A549 (cell line): ENCODE measurements around the gene RFX1. TPM values are rescaled to one million over a fixed set of nuclear protein-coding genes. Genes with fewer than 3 reads are reported as not detected.

ENCODE experiments used
- ATAC-seq, 2 experiments: fragments of 200-7000 bp in 1 of 2; fragments of >200 bp in 1 of 2; cut with Nextera tagmentation in 1 of 2; cut with Tn5 transposase in 1 of 2; 3 replicates each; pipeline versions ENCODE4 v1.8.0 to v1.9.1; 2018 to 2020; ENCODE audit warnings: mild to moderate bottlenecking in 1 of 2, moderate library complexity in 1 of 2
- CTCF ChIA-PET: fragments of 300-600 bp; sonication (Branson Sonifier 250); formaldehyde crosslinking; extraction: SDS; loops from one replicate; lab custom pipeline; 2021; ENCODE audit warnings: antibody characterized with exemption, inconsistent platforms; lab: Yijun Ruan, JAX
- POLR2A ChIA-PET: fragments of 350-600 bp; formaldehyde crosslinking; extraction: SDS; loops from one replicate; lab custom pipeline; 2021; ENCODE audit warnings: antibody characterized with exemption, inconsistent platforms; lab: Yijun Ruan, JAX
- DNase-seq, 2 experiments: peaks; one replicate each; pipeline versions ENCODE4 v3.0.0 to v3.0.0-alpha.2; 2011 to 2016; ENCODE audit warnings: low read depth in 1 of 2, low spot score in 1 of 2
- FAIRE-seq: peaks from 2 replicates; lab custom pipeline; 2011; peaks lifted over from hg19 to GRCh38; lab: Jason Lieb, UNC
- H3K27ac ChIP-seq, 2 experiments: fragments of >200 bp; sonication (Bioruptor Twin); formaldehyde crosslinking; 3 replicates each; pipeline ENCODE4 v1.5.1; 2016 to 2017
- H3K4me1 ChIP-seq: fragments of >200 bp; sonication (Bioruptor Twin); formaldehyde crosslinking; 3 replicates; pipeline ENCODE4 v1.6.1; 2016
- H3K4me2 ChIP-seq: fragments of >200 bp; sonication (Bioruptor Twin); formaldehyde crosslinking; 3 replicates; pipeline ENCODE4 v1.6.1; 2016
- H3K4me3 ChIP-seq: fragments of >200 bp; sonication (Bioruptor Twin); formaldehyde crosslinking; 3 replicates; pipeline ENCODE4 v1.5.1; 2016
- H3K9me3 ChIP-seq: fragments of >200 bp; sonication (Bioruptor Twin); formaldehyde crosslinking; 3 replicates; pipeline ENCODE4 v1.6.1; 2016
- BHLHE40 ChIP-seq: IDR thresholded peaks from 2 replicates; pipeline ENCODE4 v1.6.1; 2012; ENCODE audit warnings: low read depth, low read length, inconsistent platforms
- CEBPB ChIP-seq, 2 experiments: fragments of >200 bp in 1 of 2; sonication (Bioruptor Twin) in 1 of 2; formaldehyde crosslinking in 1 of 2; IDR thresholded peaks; 2 replicates each; pipeline ENCODE4 v1.6.1; 2012 to 2016
- CHD2 ChIP-seq: fragments of 150-350 bp; IDR thresholded peaks from 2 replicates; pipeline ENCODE4 v1.6.1; 2014; ENCODE audit warnings: low read length; ENCODE audit not compliant: partially characterized antibody
- CHD4 ChIP-seq: fragments of 200-600 bp; sonication (generic); IDR thresholded peaks from 2 replicates; pipeline ENCODE4 v1.6.1; 2016; ENCODE audit warnings: antibody characterized with exemption, mild to moderate bottlenecking, borderline replicate concordance
- EP300 ChIP-seq, 2 experiments: fragments of >200 bp; sonication (Bioruptor Twin); formaldehyde crosslinking; IDR thresholded peaks; 2 replicates in 1 of 2; 3 replicates in 1 of 2; pipeline ENCODE4 v1.6.1; 2016 to 2017
- ESRRA ChIP-seq: fragments of 150-350 bp; IDR thresholded peaks from 2 replicates; pipeline ENCODE4 v1.6.1; 2014; ENCODE audit warnings: mild to moderate bottlenecking, low read length, borderline replicate concordance
- FOSL2 ChIP-seq, 2 experiments: fragments of 450-650 bp in 1 of 2; fragments of >200 bp in 1 of 2; sonication (Bioruptor Twin) in 1 of 2; formaldehyde crosslinking; IDR thresholded peaks; 2 replicates each; pipeline versions ENCODE4 v1.5.0 to v1.6.1; 2016 to 2020; ENCODE audit warnings: mild to moderate bottlenecking in 1 of 2, moderate library complexity in 1 of 2
- GATA3 ChIP-seq: IDR thresholded peaks from 2 replicates; pipeline ENCODE4 v1.6.1; 2012; ENCODE audit warnings: borderline replicate concordance
- HDAC2 ChIP-seq: fragments of 200-600 bp; sonication (generic); IDR thresholded peaks from 2 replicates; pipeline ENCODE4 v1.6.1; 2016
- MAFK ChIP-seq: fragments of 450-650 bp; IDR thresholded peaks from 2 replicates; pipeline ENCODE4 v1.6.1; 2014; ENCODE audit not compliant: partially characterized antibody
- POLR2AphosphoS2 ChIP-seq: conservative IDR thresholded peaks from 2 replicates; pipeline ENCODE4 v1.6.1; 2012; ENCODE audit warnings: low read length, improper control_type of control experiment, inconsistent platforms
- RARB ChIP-seq: fragments of 250-450 bp; sonication (Bioruptor Pico); IDR thresholded peaks from 2 replicates; pipeline ENCODE4 v1.8.0; 2021; ENCODE audit warnings: mild to moderate bottlenecking, moderate library complexity
- RFX5 ChIP-seq: fragments of 450-650 bp; IDR thresholded peaks from 2 replicates; pipeline ENCODE4 v1.7.1; 2014; ENCODE audit warnings: antibody characterized with exemption, mild to moderate bottlenecking, moderate library complexity
- SMC3 ChIP-seq: fragments of >200 bp; sonication (Bioruptor Twin); formaldehyde crosslinking; IDR thresholded peaks from 3 replicates; pipeline ENCODE4 v1.6.1; 2018; ENCODE audit warnings: inconsistent platforms
- ZC3H11A ChIP-seq: fragments of 450-650 bp; IDR thresholded peaks from 2 replicates; pipeline ENCODE4 v1.6.1; 2014; ENCODE audit warnings: antibody characterized with exemption, mild to moderate bottlenecking
- WGBS: methylation state at CpG from one replicate; pipeline ENCODE4 v1.1.6; 2017; ENCODE audit errors: missing lambda C conversion rate; 5-methylcytosine and 5-hydroxymethylcytosine counted together
- polyA plus RNA-seq, 4 experiments: library from polyadenylated mRNA; depleted of rRNA in 3 of 4; stranded (reverse); fragments of >200 nt; fragmentation: RNase III in 1 of 4; extraction: RNeasy Plus Mini Kit Qiagen cat#74134 plus additional on column Dnase treatment in 1 of 4; gene quantifications; 2 replicates in 3 of 4; 3 replicates in 1 of 4; pipeline ENCODE4 v1.2.3, GENCODE V29; 2011 to 2017
- TF ChIP-seq, protein P1 (sequence below): fragments of >200 bp; sonication (Bioruptor Twin); formaldehyde crosslinking; IDR thresholded peaks from 3 replicates; pipeline ENCODE4 v1.5.1; 2016
- TF ChIP-seq, protein P2 (sequence below): fragments of 250-450 bp; sonication (Bioruptor Pico); IDR thresholded peaks from 2 replicates; pipeline ENCODE4 v1.5.0; 2021; ENCODE audit warnings: mild to moderate bottlenecking, moderate library complexity, borderline replicate concordance
- TF ChIP-seq, protein P3 (sequence below): fragments of >200 bp; sonication (Bioruptor Twin); formaldehyde crosslinking; IDR thresholded peaks from 3 replicates; pipeline ENCODE4 v1.6.1; 2016
- TF ChIP-seq, protein P4 (sequence below): fragments of 200-600 bp; sonication (generic); IDR thresholded peaks from 2 replicates; pipeline ENCODE4 v1.6.1; 2016; ENCODE audit warnings: antibody characterized with exemption, mild to moderate bottlenecking, moderate library complexity

The RFX1 gene
- polyA plus RNA-seq, 2 of the 4 experiments (the other 2 are of a cell fraction): 0.57 to 5.4 TPM

DNA sequence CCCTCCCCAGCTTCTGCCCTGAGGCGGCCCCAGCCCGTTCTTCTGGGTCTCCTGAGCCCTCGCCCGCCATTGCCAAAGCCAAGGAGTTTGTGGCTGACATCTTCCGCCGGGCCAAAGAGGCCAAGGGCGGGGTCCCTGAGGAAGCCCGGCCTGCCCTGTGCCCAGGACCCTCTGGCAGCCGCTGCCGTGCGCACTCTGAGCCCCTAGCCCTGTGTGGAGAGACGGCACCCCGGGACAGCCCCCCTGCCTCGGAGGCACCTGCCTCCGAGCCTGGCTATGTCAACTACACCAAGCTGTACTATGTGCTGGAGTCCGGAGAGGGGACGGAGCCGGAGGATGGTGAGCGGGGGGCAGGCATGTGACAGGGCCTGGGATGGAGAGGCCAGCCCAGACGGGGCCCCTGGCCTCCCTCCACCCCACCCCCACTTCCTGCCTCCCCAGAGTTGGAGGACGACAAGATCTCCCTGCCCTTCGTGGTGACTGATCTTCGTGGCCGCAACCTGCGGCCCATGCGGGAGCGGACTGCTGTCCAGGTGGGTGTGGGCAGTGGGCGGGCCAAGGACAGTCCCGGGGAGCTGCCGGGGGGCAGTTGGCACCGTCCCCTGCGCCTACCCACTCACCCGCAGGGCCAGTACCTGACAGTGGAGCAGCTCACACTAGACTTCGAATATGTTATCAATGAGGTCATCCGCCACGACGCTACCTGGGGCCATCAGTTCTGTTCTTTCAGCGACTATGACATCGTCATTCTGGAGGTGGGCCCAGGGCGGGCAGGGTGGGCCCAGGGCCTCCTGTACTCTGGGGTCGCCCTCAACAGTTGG lies 46.8 kb downstream of the RFX1 start:
- Histone ChIP-seq H3K4me3 (no peak overlapping the region), H3K9me3 (no peaks in the 10 kb centered on the region), H3K27ac (no peak overlapping the region), H3K4me2 (no peak overlapping the region), H3K4me1 (no peaks in the 10 kb centered on the region)
- ChIA-PET POLR2A (no interaction called here), CTCF (interaction anchor here (0.8 to 1.6 kb wide), 4 partner anchors 13 to 100 kb away, joined by 3 to 5 read pairs (median 4); no protein-coding TSS in a partner anchor)
- TF ChIP-seq, protein P1, sequence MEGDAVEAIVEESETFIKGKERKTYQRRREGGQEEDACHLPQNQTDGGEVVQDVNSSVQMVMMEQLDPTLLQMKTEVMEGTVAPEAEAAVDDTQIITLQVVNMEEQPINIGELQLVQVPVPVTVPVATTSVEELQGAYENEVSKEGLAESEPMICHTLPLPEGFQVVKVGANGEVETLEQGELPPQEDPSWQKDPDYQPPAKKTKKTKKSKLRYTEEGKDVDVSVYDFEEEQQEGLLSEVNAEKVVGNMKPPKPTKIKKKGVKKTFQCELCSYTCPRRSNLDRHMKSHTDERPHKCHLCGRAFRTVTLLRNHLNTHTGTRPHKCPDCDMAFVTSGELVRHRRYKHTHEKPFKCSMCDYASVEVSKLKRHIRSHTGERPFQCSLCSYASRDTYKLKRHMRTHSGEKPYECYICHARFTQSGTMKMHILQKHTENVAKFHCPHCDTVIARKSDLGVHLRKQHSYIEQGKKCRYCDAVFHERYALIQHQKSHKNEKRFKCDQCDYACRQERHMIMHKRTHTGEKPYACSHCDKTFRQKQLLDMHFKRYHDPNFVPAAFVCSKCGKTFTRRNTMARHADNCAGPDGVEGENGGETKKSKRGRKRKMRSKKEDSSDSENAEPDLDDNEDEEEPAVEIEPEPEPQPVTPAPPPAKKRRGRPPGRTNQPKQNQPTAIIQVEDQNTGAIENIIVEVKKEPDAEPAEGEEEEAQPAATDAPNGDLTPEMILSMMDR: no peak
- TF ChIP-seq SMC3 (no peak), RARB (CRISPR knock-in tag) (no peak), CHD4 (no peak), HDAC2 (no peak), GATA3 (no peak), FOSL2 (IDR thresholded peaks at IDR 0.05) (no peak), FOSL2 (CRISPR knock-in tag; IDR thresholded peaks at IDR 0.05) (no peak), ESRRA (no peak), POLR2AphosphoS2 (no peak), CEBPB (IDR thresholded peaks at IDR 0.05) (no peak), EP300 (IDR thresholded peaks at IDR 0.05) (no peak), BHLHE40 (no peak), ZC3H11A (no peak)
- TF ChIP-seq, protein P2, sequence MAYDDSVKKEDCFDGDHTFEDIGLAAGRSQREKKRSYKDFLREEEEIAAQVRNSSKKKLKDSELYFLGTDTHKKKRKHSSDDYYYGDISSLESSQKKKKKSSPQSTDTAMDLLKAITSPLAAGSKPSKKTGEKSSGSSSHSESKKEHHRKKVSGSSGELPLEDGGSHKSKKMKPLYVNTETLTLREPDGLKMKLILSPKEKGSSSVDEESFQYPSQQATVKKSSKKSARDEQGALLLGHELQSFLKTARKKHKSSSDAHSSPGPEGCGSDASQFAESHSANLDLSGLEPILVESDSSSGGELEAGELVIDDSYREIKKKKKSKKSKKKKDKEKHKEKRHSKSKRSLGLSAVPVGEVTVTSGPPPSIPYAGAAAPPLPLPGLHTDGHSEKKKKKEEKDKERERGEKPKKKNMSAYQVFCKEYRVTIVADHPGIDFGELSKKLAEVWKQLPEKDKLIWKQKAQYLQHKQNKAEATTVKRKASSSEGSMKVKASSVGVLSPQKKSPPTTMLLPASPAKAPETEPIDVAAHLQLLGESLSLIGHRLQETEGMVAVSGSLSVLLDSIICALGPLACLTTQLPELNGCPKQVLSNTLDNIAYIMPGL (CRISPR knock-in tag): no peak
- DNase-seq: no peak
- FAIRE-seq: no peak
- ATAC-seq: no peak
- WGBS: 95% methylated on average over 13 of the region's 41 CpGs

DNA sequence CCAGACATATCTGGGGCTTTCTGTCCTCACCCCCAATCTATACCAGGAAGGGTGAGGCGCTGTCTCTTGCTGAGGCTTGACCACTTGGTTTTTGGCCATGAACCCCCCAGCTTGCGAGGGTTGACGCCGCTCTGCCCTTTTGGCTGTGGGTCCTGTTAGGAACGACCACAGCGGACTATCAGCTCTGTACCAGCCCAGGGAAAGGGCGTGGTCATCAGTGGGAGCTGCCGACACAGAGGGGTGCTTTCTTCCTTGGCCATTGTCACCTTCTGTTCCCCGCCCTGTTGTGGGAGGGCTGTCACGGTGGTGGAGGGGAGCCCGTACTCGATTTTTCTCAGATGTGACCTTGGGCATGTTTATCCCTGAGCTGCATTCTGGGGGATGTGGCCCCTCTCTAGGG lies 48.1 kb downstream of the RFX1 start:
- no peak overlapping the region for H3K27ac ChIP-seq
- WGBS: 85% methylated on average over 12 of the region's 12 CpGs
- H3K4me2 ChIP-seq: no peak overlapping the region
- no peak overlapping the region for H3K4me3 ChIP-seq
- TF ChIP-seq, protein P3, sequence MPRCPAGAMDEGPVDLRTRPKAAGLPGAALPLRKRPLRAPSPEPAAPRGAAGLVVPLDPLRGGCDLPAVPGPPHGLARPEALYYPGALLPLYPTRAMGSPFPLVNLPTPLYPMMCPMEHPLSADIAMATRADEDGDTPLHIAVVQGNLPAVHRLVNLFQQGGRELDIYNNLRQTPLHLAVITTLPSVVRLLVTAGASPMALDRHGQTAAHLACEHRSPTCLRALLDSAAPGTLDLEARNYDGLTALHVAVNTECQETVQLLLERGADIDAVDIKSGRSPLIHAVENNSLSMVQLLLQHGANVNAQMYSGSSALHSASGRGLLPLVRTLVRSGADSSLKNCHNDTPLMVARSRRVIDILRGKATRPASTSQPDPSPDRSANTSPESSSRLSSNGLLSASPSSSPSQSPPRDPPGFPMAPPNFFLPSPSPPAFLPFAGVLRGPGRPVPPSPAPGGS: no peak
- TF ChIP-seq RFX5 (no peak), CHD2 (no peak), MAFK (no peak), ESRRA (no peak), HDAC2 (no peak)
- TF ChIP-seq, protein P4, sequence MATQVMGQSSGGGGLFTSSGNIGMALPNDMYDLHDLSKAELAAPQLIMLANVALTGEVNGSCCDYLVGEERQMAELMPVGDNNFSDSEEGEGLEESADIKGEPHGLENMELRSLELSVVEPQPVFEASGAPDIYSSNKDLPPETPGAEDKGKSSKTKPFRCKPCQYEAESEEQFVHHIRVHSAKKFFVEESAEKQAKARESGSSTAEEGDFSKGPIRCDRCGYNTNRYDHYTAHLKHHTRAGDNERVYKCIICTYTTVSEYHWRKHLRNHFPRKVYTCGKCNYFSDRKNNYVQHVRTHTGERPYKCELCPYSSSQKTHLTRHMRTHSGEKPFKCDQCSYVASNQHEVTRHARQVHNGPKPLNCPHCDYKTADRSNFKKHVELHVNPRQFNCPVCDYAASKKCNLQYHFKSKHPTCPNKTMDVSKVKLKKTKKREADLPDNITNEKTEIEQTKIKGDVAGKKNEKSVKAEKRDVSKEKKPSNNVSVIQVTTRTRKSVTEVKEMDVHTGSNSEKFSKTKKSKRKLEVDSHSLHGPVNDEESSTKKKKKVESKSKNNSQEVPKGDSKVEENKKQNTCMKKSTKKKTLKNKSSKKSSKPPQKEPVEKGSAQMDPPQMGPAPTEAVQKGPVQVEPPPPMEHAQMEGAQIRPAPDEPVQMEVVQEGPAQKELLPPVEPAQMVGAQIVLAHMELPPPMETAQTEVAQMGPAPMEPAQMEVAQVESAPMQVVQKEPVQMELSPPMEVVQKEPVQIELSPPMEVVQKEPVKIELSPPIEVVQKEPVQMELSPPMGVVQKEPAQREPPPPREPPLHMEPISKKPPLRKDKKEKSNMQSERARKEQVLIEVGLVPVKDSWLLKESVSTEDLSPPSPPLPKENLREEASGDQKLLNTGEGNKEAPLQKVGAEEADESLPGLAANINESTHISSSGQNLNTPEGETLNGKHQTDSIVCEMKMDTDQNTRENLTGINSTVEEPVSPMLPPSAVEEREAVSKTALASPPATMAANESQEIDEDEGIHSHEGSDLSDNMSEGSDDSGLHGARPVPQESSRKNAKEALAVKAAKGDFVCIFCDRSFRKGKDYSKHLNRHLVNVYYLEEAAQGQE: no peak
- ATAC-seq: no peak
- no peak for FAIRE-seq
- CTCF ChIA-PET: interaction anchor here (1.1 to 1.6 kb wide), 2 partner anchors 19 to 99 kb away, joined by 3 read pairs; no protein-coding TSS in a partner anchor
- no peak for DNase-seq
- no peaks in the 10 kb centered on the region for H3K9me3 ChIP-seq
- H3K4me1 ChIP-seq: peaks cover 5% of the 10 kb centered on the region; the same call in 1 of the 3 replicates
- POLR2A ChIA-PET: no interaction called here
